Stimulated activated CD8-positive, alpha-beta memory T cell treated with anti-CD3 and anti-CD28 coated beads, Interleukin-4, amount 100 ng/mL, for 1 hour (primary cell): ENCODE measurements around the gene CRX.
"Not testable (repeated sequence)": the region's sequence is repeated elsewhere in the genome, so short reads cannot be mapped to it uniquely, and the experiment has no call there.

ENCODE experiments used
- DNase-seq, 2 donors: peaks; one replicate each; pipeline ENCODE4 v3.0.0-alpha.2; 2020; ENCODE audit warnings: low read depth in 2 of 2, low spot score in 1 of 2

Gene CRX

GRCh38 chr19:47803148-47803547 lies 18.6 kb upstream of the CRX start:
- not testable (repeated sequence) for DNase-seq

GRCh38 chr19:47803671-47804070 lies 18.1 kb upstream of the CRX start:
- DNase-seq, result not testable (repeated sequence)

GRCh38 chr19:47804451-47804850 lies 17.3 kb upstream of the CRX start, which contains the start of gene TPRX1:
Gene TPRX1, minus strand, starts transcription at chr19:47804551. Its CDS starts 12 bp downstream, at chr19:47804539.
- DNase-seq, result not testable (repeated sequence)

GRCh38 chr19:47805313-47805712 lies 16.4 kb upstream of the CRX start:
- DNase-seq, result no peak

- no peak for DNase-seq
Observed at GRCh38 chr19:47806435-47806834, 15.3 kb upstream of the CRX start.

- DNase-seq, result peak; percentile 50 to 60
Observed at GRCh38 chr19:47813304-47813994, 8.3 kb upstream of the CRX start.

GRCh38 chr19:47813995-47814328 lies 7.8 kb upstream of the CRX start:
- DNase-seq, result no peak

GRCh38 chr19:47816270-47816669 lies 5.5 kb upstream of the CRX start:
- not testable (repeated sequence) for DNase-seq

- DNase-seq, result not testable (repeated sequence)
Observed at GRCh38 chr19:47818221-47818620, 3.5 kb upstream of the CRX start.

GRCh38 chr19:47819858-47820257 lies 1.9 kb upstream of the CRX start:
- no peak for DNase-seq

- no peak for DNase-seq
Observed at GRCh38 chr19:47820410-47820809, 1.3 kb upstream of the CRX start.

GRCh38 chr19:47824396-47824795 lies 2.7 kb downstream of the CRX start:
- DNase-seq, result no peak

GRCh38 chr19:47826800-47827199 lies 5.1 kb downstream of the CRX start:
- DNase-seq, result no peak

GRCh38 chr19:47832723-47833122 lies 11.0 kb downstream of the CRX start:
- DNase-seq, result no peak

GRCh38 chr19:47836038-47836437 lies 14.3 kb downstream of the CRX start:
- DNase-seq, result no peak

- DNase-seq, result no peak
Observed at GRCh38 chr19:47839411-47839810, 17.7 kb downstream of the CRX start.

GRCh38 chr19:47839913-47840312 lies 18.2 kb downstream of the CRX start:
- no peak for DNase-seq

GRCh38 chr19:47842941-47843340 lies 21.2 kb downstream of the CRX start:
- no peak for DNase-seq

GRCh38 chr19:47848425-47848822 lies 26.7 kb downstream of the CRX start:
- no peak for DNase-seq

- DNase-seq, result peak in 1 of 2 donors; percentile 3
Observed at GRCh38 chr19:47848823-47849473, 27.2 kb downstream of the CRX start.

- no peak for DNase-seq
Observed at GRCh38 chr19:47853003-47853402, 31.3 kb downstream of the CRX start.

GRCh38 chr19:47854459-47854858 lies 32.7 kb downstream of the CRX start:
- no peak for DNase-seq

- DNase-seq, result not testable (repeated sequence)
Observed at GRCh38 chr19:47858231-47858630, 36.5 kb downstream of the CRX start.
